ENCODE data around the gene CHD3.

Gene CHD3

DNA sequence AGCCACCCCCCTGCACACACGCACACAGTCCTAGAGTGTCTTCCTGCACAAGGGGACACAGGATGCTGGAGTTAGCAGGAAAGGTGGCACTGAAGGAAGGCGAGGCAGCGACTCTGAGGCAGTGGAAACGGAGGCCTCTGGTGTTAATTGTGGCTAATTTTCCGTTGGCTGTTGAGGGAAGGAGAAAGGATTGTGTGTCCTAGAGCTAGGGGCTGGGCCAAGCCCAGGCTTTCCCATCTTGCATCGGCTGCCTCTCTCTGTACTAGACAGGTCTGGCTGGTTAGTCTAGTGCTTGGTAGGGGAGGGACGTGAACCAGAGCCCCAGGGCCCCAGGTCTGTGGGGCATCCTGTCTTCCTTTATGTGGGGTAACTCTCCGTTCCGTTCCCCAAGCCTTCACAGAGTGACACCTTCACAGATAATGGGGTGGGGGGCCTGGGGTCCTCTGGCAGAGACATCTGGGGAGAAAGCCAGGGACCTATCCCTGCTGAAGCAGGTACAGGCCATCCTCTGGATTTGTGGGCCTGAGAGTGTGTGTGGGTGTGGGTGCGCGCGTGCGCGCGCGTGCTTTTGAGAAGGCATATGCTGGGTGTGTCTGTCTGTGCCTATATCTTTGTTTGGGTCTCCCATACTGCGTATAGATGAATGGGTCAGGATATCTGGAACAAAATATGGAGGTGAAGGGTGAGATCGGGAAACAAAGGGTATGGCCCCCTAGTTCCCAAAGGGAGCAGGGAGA, at the start of gene CHD3:
TSS of gene CHD3 (plus strand) at position 606 of the 737 bp plus-strand sequence. CDS start 212 bp downstream, outside the sequence.
- peak within 1 kb of the TSS; percentile 52 for H3K4me3 ChIP-seq (ENCODE audit: low read depth, low read length)
- no peak for DNase-seq (ENCODE audit: low read depth)

DNA sequence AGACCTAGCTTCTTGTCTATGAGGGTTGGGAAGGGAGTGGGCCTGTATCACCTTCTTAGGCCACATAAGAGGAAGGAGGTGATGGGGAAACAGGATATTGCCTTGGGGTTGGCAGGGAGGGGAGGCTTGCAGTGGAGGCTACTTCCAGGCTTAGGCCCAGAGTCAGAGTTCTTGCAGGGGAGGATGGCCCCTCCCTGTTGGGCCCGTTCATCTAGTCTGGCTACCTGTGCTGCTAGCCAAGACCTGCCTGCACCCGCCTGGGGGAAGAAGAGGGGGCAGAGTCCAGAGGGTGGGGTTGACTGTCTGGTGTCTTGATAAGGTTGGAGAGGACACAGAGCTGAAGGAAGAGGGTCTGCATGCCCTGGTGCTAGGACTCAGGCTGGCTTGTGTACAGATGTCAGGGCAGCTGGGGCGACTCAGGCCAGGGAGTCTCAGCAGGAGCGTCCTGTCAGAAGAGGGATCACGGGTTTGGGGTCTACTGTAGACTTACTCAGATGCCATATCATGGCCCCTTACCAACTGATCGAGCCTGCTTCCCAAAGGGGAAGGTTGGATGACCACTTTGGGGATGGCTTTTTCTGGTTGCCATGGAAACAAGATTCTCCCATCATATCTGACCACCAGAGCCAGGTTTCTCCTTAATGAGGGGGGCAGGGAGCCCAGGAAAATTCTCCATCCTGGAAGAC, 49.3 kb upstream of the CHD3 start:
- H3K4me3 ChIP-seq (ENCODE audit: low read depth, low read length) = peak overlapping the region; percentile 78
- no peak for DNase-seq (ENCODE audit: low read depth)

DNA sequence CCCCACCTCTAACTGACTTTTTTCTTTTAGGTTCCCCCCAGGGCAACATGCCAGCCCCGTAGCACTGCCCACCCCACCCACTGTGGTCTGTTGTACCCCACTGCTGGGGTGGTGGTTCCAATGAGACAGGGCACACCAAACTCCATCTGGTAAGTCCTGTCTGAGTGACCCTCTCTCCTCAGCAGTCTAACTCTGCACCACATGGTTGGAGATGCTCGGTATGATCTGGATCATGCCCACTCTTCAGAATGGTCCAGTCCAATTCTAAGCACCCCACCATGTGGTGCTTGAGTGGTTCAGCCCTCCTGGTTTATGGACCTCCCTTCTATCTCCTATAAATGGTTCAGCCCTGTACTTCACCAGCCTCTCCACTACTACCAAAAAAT, 48.7 kb upstream of the CHD3 start:
- no peak for DNase-seq (ENCODE audit: low read depth)
- no peak overlapping the region for H3K4me3 ChIP-seq (ENCODE audit: low read depth, low read length)

DNA sequence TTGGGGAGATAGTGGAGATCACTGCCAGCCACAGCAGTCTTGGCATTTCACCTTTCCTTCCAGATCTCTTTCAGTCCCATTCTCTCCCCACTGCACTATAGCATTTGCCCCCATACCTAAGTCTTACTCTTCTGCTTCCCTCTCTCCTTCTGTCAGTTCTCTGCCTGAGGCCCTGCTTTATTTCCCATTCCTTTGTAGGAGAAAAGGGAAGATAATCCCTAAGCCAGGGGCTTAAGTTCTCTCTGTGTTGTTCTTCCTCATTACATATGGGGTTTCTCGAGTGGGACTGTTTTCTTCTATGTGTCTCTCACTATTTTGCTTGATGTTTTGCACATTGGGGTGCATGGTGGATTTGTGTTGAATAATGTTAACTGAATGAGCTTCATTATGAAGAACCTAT, 48.1 kb upstream of the CHD3 start:
- DNase-seq (ENCODE audit: low read depth) = no peak
- no peak overlapping the region for H3K4me3 ChIP-seq (ENCODE audit: low read depth, low read length)

DNA sequence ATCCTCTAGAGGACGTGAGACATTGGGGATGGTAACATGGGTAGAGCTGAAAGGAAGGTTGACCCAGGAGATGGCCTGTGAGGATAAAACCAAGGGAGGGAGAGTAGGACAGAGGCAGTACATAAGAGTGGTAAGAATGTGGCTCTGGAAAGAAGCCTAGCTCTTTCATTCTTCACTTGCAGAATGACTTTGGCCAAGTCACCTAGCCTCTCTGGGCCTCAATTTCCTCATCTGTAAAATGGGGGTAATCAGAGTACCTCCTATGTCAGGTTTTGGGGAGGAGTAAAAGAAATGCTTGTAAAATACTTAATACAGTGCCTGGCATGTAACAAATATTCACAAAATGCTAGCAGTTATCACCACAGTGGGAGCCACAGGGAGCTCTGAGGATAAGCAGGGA, 47.7 kb upstream of the CHD3 start:
- H3K4me3 ChIP-seq (ENCODE audit: low read depth, low read length) = no peak overlapping the region
- no peak for DNase-seq (ENCODE audit: low read depth)

DNA sequence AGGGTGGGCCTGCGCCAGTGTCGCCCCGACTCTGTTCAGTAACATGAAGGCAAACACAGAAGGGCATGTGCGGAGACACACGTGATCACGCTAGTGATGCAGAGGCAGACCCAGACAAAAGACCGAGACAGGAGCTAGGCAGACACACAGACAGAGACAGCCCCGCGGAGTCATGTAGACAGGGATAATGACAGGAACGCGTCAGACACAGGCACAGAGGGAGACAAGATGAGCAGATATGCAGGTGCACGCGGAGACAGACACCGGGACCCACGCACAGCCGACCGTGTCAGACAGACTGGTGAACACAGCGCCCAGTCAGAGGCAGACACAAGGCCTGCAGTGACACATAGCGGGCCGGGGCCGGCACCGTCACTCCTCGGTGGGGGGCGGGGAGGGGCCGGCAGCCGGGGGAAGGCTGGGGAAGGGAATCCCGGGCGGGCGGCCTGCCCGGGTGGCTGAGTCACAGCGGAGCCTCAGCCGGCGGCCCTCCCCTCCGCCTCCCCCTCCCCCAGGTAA, 47.1 kb upstream of the CHD3 start:
- DNase-seq (ENCODE audit: low read depth) = peak; percentile 77
- peak overlapping the region; percentile 71 for H3K4me3 ChIP-seq (ENCODE audit: low read depth, low read length)

DNA sequence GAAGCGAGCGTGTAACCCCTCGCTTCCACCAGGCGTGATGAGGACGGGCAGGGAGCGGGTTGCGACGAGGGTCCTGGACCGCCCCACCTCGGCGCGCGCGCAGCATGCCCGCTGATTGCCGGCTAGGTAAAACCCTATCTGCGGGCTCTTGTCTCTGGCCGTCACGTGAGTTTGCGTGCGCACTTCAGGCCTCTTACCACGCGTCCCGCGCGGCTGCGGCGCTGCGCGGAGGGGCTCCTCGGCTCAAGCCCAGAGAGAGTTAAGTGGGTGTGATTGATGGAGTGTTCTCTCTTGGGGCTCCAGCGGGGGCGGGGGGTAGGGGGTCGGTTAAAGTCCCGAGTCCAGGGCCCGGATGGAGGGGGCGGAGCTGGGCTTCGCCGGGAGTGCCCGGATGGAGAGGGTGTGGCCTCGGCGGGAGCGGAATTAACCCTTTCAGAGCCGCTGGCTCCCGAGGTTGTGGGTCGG, 46.6 kb upstream of the CHD3 start:
- H3K4me3 ChIP-seq (ENCODE audit: low read depth, low read length) = peak overlapping the region; percentile 71
- DNase-seq (ENCODE audit: low read depth) = no peak

DNA sequence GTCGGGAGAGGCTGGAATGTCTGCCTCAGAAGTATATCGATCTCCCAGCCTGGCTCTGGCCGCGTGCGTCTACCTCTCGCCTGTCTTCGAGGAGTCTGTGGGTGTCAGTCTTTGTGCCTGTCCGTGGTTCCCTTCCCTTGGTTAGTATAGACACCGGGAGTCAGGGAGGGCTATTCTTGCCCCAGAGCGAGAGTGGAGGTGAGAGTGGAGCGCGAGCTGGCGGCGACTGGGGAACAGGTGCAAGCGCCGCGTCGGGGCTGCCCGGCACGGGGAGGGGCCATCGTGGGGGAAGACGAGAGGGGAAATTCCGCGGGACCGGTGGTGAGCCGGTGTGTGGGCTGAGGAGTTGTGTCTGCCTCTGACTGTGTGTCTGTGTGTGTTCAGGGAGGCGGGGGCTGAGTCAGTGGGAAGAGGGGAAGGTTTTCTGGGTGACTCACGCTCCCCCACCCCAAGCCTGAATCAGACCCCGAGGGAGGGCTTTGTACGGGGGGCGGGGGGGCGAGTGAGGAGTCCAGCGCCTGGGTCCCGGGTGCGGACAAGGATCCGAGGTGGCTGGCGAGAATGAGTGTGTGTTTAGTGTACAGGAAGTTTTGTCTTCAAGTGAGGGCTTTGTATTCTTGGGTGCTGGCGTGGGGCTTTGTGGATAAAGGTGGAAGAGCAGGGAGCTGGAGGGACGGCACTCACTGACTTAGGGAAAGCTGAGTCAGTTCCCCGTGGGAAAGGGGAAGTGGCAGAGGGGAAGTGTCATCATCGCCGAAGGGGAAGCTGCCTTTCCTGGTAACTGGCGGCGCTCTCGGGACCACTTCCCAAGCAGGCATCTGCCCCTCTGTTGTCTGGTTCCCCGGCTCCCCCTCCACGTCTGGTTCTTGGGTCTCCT, 46.0 kb upstream of the CHD3 start:
- DNase-seq (ENCODE audit: low read depth) = peak; percentile 87
- H3K4me3 ChIP-seq (ENCODE audit: low read depth, low read length) = peak overlapping the region; percentile 71

DNA sequence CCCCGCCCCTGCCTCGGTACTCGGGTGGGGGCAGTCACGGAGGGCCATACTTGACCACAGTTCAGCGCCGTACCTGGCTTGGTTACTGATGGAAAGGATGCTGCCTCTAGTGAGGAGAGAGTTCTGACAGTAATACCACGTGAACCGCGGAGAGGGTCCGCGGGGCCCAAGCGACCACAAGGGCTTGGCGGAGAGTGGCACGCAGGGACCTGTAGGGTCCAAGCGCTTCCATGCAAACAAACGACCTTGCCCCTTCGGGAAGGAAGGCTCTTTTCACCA, 45.4 kb upstream of the CHD3 start:
- H3K4me3 ChIP-seq (ENCODE audit: low read depth, low read length) = peak overlapping the region; percentile 71
- no peak for DNase-seq (ENCODE audit: low read depth)

DNA sequence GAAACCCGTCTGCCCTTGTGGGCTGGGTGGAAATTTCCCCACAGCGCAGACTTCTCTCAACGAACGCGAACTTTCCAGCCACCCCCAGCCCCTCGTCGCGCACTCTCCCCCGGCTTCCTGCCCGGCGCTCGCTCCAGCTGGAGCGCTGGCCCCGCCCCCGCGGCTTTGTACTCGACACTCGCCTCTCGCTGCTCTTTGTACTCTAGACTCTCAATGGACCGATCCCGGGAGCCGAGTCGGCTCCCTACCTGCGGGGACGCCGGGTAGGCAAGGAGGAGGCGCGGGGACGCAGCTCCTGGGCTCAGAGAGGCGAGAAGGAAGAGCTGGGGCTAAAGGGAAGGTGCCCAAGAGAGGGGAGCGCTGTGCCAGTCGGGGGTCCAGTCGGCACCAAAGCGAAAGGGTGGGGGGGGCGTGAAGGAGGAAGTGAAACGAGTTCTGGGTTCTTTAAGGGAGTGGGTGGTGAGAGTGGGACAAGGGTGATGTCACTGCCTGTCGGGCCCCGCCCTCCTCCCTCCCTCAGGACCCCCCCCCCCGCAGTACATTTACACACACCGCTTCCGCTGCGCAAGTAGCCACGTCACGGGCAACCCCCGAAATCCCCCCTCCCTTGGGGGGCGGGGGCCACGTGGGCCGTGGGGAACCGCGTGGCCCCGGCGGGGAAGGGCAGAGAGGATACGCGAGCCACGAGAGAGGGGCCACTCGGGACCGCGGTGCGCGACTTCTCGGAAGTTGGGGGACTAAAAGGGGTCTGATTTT, 44.9 kb upstream of the CHD3 start:
- H3K4me3 ChIP-seq (ENCODE audit: low read depth, low read length) = peak overlapping the region; percentile 71
- DNase-seq (ENCODE audit: low read depth) = no peak

DNA sequence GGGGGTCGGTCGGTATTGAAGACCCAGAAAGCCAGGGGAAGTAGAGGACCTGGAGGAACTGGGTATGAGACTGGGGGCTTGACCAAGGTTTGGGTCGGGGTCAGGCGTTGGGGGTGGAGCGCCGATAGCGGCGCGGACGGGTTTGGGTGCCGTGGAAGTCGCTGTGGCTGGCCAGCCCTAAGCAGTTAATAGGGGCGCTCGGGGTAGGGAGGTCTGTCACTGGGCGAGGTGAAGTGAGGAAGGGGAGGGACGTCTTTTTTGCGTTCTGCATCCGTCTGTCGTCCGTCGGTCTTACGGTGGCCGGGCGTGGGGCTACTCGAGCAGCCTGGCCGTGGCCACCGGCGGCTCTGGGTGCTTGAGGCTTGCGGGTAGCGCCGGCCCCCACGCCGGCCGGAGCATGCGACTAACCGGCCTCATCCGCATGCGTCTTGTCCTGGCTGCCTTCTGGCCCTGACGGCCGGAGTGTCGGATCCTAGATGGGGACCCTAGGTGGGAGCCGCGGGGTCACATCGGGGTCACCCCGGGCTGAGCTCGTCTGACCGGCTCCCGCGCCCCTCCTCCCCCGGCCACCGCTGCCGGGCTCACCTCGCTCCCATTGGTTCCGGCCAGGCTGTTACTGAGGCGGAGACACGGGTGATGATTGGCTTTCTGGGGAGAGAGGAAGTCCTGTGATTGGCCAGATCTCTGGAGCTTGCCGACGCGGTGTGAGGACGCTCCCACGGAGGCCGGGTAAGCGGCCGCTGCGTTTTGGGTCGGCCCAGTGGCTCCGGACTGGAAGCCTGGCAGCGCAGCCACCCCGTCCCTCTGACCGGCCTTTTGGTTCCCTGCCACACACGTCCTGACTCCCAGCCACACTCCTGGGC, 44.1 kb upstream of the CHD3 start:
- peak; percentile 77 for DNase-seq (ENCODE audit: low read depth)
- H3K4me3 ChIP-seq (ENCODE audit: low read depth, low read length) = peak overlapping the region; percentile 71

DNA sequence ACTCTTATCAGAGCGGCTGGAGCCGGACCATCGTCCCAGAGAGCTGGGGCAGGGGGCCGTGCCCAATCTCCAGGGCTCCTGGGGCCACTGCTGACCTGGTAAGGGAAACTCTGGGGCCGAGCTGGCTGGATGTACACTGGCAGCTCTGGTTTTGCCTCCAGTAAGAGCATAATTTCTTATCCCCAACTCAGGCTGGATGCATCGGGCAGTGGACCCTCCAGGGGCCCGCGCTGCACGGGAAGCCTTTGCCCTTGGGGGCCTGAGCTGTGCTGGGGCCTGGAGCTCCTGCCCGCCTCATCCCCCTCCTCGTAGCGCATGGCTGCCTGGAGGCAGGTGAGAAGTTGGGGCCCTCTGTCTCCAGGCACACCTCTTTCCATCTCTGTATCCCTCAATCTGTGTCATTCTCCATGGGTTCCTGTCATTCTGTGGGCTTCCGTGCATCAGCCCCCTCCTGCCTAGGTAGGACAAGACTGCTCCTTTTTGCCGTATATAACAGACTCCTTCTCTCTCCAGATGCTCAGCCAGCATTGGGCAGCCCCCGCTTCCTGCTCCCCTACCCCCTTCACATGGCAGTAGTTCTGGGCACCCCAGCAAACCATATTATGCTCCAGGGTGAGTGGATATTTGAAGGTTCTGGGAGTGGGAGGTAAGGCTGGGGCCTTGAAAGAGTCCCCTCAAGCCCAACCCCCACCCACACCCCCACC, 43.1 kb upstream of the CHD3 start:
- DNase-seq (ENCODE audit: low read depth) = no peak
- H3K4me3 ChIP-seq (ENCODE audit: low read depth, low read length) = peak overlapping the region; percentile 71

DNA sequence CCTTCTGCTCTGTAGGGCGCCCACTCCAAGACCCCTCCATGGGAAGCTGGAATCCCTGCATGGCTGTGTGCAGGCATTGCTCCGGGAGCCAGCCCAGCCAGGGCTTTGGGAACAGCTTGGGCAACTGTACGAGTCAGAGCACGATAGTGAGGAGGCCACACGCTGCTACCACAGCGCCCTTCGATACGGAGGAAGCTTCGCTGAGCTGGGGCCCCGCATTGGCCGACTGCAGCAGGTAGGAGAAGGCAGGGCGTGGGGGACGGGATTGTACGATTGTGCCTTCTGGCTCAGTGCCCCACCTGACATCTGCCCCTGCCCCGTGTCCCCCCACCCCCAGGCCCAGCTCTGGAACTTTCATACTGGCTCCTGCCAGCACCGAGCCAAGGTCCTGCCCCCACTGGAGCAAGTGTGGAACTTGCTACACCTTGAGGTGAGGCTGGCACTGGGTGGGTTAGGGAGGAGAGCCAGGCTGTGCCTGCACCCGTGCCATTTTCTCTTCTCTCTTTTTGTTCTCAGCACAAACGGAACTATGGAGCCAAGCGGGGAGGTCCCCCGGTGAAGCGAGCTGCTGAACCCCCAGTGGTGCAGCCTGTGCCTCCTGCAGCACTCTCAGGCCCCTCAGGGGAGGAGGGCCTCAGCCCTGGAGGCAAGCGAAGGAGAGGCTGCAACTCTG, 42.4 kb upstream of the CHD3 start:
- no peak overlapping the region for H3K4me3 ChIP-seq (ENCODE audit: low read depth, low read length)
- DNase-seq (ENCODE audit: low read depth) = no peak

DNA sequence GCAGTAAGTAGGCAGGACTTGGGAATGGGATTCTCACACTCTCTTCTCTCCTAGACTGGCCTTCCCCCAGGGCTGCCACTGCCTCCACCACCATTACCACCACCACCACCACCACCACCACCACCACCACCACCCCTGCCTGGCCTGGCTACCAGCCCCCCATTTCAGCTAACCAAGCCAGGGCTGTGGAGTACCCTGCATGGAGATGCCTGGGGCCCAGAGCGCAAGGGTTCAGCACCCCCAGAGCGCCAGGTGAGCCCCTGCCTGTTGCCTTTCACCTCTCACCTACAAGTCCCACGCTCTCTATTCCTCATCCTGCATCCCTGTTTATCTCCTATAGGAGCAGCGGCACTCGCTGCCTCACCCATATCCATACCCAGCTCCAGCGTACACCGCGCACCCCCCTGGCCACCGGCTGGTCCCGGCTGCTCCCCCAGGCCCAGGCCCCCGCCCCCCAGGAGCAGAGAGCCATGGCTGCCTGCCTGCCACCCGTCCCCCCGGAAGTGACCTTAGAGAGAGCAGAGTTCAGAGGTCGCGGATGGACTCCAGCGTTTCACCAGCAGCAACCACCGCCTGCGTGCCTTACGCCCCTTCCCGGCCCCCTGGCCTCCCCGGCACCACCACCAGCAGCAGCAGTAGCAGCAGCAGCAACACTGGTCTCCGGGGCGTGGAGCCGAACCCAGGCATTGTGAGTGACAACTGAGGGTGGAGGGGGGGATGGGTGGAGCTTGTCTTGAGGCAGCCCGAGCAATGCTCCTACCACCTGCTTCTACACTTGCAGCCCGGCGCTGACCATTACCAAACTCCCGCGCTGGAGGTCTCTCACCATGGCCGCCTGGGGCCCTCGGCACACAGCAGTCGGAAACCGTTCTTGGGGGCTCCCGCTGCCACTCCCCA, 41.6 kb upstream of the CHD3 start:
- DNase-seq (ENCODE audit: low read depth) = no peak
- H3K4me3 ChIP-seq (ENCODE audit: low read depth, low read length) = no peak overlapping the region

DNA sequence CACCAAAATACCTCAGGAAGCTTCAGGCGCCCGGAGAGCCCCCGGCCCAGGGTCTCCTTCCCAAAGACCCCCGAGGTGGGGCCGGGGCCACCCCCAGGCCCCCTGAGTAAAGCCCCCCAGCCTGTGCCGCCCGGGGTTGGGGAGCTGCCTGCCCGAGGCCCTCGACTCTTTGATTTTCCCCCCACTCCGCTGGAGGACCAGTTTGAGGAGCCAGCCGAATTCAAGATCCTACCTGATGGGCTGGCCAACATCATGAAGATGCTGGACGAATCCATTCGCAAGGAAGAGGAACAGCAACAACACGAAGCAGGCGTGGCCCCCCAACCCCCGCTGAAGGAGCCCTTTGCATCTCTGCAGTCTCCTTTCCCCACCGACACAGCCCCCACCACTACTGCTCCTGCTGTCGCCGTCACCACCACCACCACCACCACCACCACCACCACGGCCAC, 40.4 kb upstream of the CHD3 start:
- H3K4me3 ChIP-seq (ENCODE audit: low read depth, low read length) = no peak overlapping the region
- DNase-seq (ENCODE audit: low read depth) = no peak

DNA sequence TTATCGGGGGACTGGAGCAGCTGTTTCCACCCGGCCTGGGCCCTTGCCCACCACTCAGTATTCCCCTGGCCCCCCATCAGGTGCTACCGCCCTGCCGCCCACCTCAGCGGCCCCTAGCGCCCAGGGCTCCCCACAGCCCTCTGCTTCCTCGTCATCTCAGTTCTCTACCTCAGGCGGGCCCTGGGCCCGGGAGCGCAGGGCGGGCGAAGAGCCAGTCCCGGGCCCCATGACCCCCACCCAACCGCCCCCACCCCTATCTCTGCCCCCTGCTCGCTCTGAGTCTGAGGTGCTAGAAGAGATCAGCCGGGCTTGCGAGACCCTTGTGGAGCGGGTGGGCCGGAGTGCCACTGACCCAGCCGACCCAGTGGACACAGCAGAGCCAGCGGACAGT, 39.9 kb upstream of the CHD3 start:
- H3K4me3 ChIP-seq (ENCODE audit: low read depth, low read length) = no peak overlapping the region
- DNase-seq (ENCODE audit: low read depth) = no peak
